Measurements from ENCODE around the gene OAS2. TPM values are rescaled to one million over a fixed set of nuclear protein-coding genes. Genes with fewer than 3 reads are reported as not detected.

The OAS2 gene
- total and polyA plus RNA-seq, 9 of the 15 experiments (the other 6 are each of a cell fraction or from before 2014, with no cell fraction given), result 0.13 to 0.85 TPM; not detected in 7

GRCh38 chr12:112937741-112938719, 40.3 kb upstream of the OAS2 start, which contains the start of gene OAS3 (continued):
- no peak for TF ChIP-seq ZNF561 (CRISPR knock-in tag; conservative IDR thresholded peaks at IDR 0.05)
- TF ChIP-seq PHF20 (IDR thresholded peaks at IDR 0.05; ENCODE audit: partially characterized antibody), result peak; percentile 10
- TF ChIP-seq TOE1 (IDR thresholded peaks at IDR 0.05; ENCODE audit: borderline replicate concordance), result 0 out of 2 replicates have a peak, but pooled peaks have one; percentile 21
- TF ChIP-seq TOE1 (CRISPR knock-in tag; IDR thresholded peaks at IDR 0.05; ENCODE audit: borderline replicate concordance, low read depth), result no peak
- TF ChIP-seq BRF2 (IDR thresholded peaks at IDR 0.05; ENCODE audit: borderline replicate concordance, insufficient read depth, insufficient read length), result no peak
- TF ChIP-seq TBL1XR1 (IDR thresholded peaks at IDR 0.05; ENCODE audit: low read length in 2 of 2), result no peak
- no peak for TF ChIP-seq ZNF449 (CRISPR knock-in tag; IDR thresholded peaks at IDR 0.05)
- TF ChIP-seq ZFX (CRISPR knock-in tag; IDR thresholded peaks at IDR 0.05), result peak; percentile 61
- TF ChIP-seq RAD21 (CRISPR knock-in tag; conservative IDR thresholded peaks at IDR 0.05 in 1 of 2, IDR thresholded peaks at IDR 0.05 in 1 of 2), result 0 out of 4 replicates have a peak, but pooled peaks of 1 of the 2 experiments have one; percentile 3
- TF ChIP-seq RBFOX2 (IDR thresholded peaks at IDR 0.05; ENCODE audit: low read depth, low read length), result peak; percentile 66
- peak; percentile 52 for TF ChIP-seq SAP30 (IDR thresholded peaks at IDR 0.05; ENCODE audit: borderline replicate concordance, insufficient read depth, low read depth, low read length, poor library complexity, severe bottlenecking)
- peak; percentile 42; the same call in 1 of the 2 replicates for TF ChIP-seq VEZF1 (CRISPR knock-in tag; IDR thresholded peaks at IDR 0.05)
- peak; percentile 88 to 90 for TF ChIP-seq NRF1 (conservative IDR thresholded peaks at IDR 0.05 in 1 of 2, IDR thresholded peaks at IDR 0.05 in 1 of 2)
- no peak for TF ChIP-seq SMAD4 (CRISPR knock-in tag; conservative IDR thresholded peaks at IDR 0.05)
- peak in 1 of 2 experiments; percentile 81; a peak in 2 of 4 replicates for TF ChIP-seq SRF (CRISPR knock-in tag; IDR thresholded peaks at IDR 0.05)
- TF ChIP-seq PHF8 (IDR thresholded peaks at IDR 0.05; ENCODE audit: borderline replicate concordance, low read length), result peak; percentile 43; the same call in 1 of the 2 replicates
- no peak for TF ChIP-seq TAF1 (IDR thresholded peaks at IDR 0.05; ENCODE audit: control insufficient read depth, extremely low read depth, insufficient read depth, low read length, severe bottlenecking)
- peak; percentile 45; the same call in 1 of the 2 replicates for TF ChIP-seq SP1 (CRISPR knock-in tag; IDR thresholded peaks at IDR 0.05)
- TF ChIP-seq CCNT2 (IDR thresholded peaks at IDR 0.05; ENCODE audit: borderline replicate concordance, extremely low read depth, insufficient read length, low read depth, low read length), result peak; percentile 25
- TF ChIP-seq SMARCA5 (IDR thresholded peaks at IDR 0.05), result peak; percentile 40; the same call in 1 of the 2 replicates
- no peak for TF ChIP-seq ZNF778 (CRISPR knock-in tag; IDR thresholded peaks at IDR 0.05)
